Measurements from ENCODE around the gene KCNQ1.
A peak's percentile ranks its signal among the peaks of the same experiment; 100 is the strongest.

Gene KCNQ1

GRCh38 chr11:2577031-2577990 lies 132.5 kb downstream of the KCNQ1 start:
- no peak for TF ChIP-seq CTCF (IDR thresholded peaks at IDR 0.05; ENCODE audit: low read depth, low read length)
- no peaks in the 10 kb centered on the region for H3K9me3 ChIP-seq (ENCODE audit: severe bottlenecking)
- H3K27ac ChIP-seq = no peak overlapping the region
- no peak overlapping the region for H3K4me3 ChIP-seq (ENCODE audit: low read depth, low read length)
- DNase-seq = peak; percentile 6
- H3K36me3 ChIP-seq = no peaks in the 10 kb centered on the region
- H3K27me3 ChIP-seq (ENCODE audit: insufficient read depth, low read depth, severe bottlenecking) = no peaks in the 10 kb centered on the region

- TF ChIP-seq CTCF (IDR thresholded peaks at IDR 0.05; ENCODE audit: low read depth, low read length) = no peak
- DNase-seq = peak; percentile 5
- Histone ChIP-seq H3K4me3 (ENCODE audit: low read depth, low read length) (no peak overlapping the region), H3K36me3 (no peaks in the 10 kb centered on the region), H3K27me3 (ENCODE audit: insufficient read depth, low read depth, severe bottlenecking) (no peaks in the 10 kb centered on the region), H3K27ac (no peak overlapping the region), H3K9me3 (ENCODE audit: severe bottlenecking) (no peaks in the 10 kb centered on the region)
These were observed 133.5 kb downstream of the KCNQ1 start for GRCh38 chr11:2577991-2578928.

- no peaks in the 10 kb centered on the region for H3K36me3 ChIP-seq
- no peak overlapping the region for H3K27ac ChIP-seq
- DNase-seq = peak; percentile 4
- no peak for TF ChIP-seq CTCF (IDR thresholded peaks at IDR 0.05; ENCODE audit: low read depth, low read length)
- no peaks in the 10 kb centered on the region for H3K27me3 ChIP-seq (ENCODE audit: insufficient read depth, low read depth, severe bottlenecking)
- H3K9me3 ChIP-seq (ENCODE audit: severe bottlenecking) = no peaks in the 10 kb centered on the region
- H3K4me3 ChIP-seq (ENCODE audit: low read depth, low read length) = no peak overlapping the region
These were observed 134.1 kb downstream of the KCNQ1 start for GRCh38 chr11:2578929-2579270.

GRCh38 chr11:2579315-2580060 lies 134.7 kb downstream of the KCNQ1 start:
- H3K4me3 ChIP-seq (ENCODE audit: low read depth, low read length) = no peak overlapping the region
- no peak overlapping the region for H3K27ac ChIP-seq
- H3K27me3 ChIP-seq (ENCODE audit: insufficient read depth, low read depth, severe bottlenecking) = no peaks in the 10 kb centered on the region
- no peaks in the 10 kb centered on the region for H3K9me3 ChIP-seq (ENCODE audit: severe bottlenecking)
- no peaks in the 10 kb centered on the region for H3K36me3 ChIP-seq
- no peak for TF ChIP-seq CTCF (IDR thresholded peaks at IDR 0.05; ENCODE audit: low read depth, low read length)
- DNase-seq = peak; percentile 7

- H3K27ac ChIP-seq = no peak overlapping the region
- H3K36me3 ChIP-seq = no peaks in the 10 kb centered on the region
- DNase-seq = peak; percentile 4
- no peaks in the 10 kb centered on the region for H3K9me3 ChIP-seq (ENCODE audit: severe bottlenecking)
- H3K4me3 ChIP-seq (ENCODE audit: low read depth, low read length) = no peak overlapping the region
- TF ChIP-seq CTCF (IDR thresholded peaks at IDR 0.05; ENCODE audit: low read depth, low read length) = no peak
- H3K27me3 ChIP-seq (ENCODE audit: insufficient read depth, low read depth, severe bottlenecking) = no peaks in the 10 kb centered on the region
These were observed 135.2 kb downstream of the KCNQ1 start for GRCh38 chr11:2580061-2580421.
